ENCODE results near the gene PELI1. TPM values are rescaled to one million over a fixed set of nuclear protein-coding genes. Genes with fewer than 3 reads are reported as not detected.
"Not testable (repeated sequence)": the region's sequence is repeated elsewhere in the genome, so short reads cannot be mapped to it uniquely, and the experiment has no call there.

The PELI1 gene
- total RNA-seq, 1 experiment from 2014 or later: 26.2 TPM

DNA sequence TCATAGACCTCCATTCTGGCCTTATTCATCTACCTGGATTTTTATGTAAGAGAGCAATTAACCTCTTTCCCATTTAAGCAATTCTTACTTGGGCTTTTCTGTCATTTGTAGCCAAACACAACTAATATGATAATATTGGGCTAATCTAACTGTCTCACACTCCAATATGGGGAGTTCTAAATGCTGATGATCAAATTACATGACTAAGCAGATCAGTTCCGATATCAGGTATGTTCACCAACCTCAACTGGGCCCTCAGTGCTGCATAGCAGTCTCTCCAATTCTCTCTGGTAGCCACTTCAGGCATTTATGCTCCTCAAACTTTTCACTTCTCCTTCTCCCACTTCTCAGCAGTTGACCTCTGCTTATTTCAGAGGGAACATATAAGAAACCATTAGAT, 64.0 kb downstream of the PELI1 start:
- no peak overlapping the region for H3K27ac Mint-ChIP-seq (ENCODE audit: unreplicated experiment)
- no peaks in the 10 kb centered on the region for H3K27me3 Mint-ChIP-seq (ENCODE audit: unreplicated experiment)
- CTCF ChIA-PET: no interaction called here

DNA sequence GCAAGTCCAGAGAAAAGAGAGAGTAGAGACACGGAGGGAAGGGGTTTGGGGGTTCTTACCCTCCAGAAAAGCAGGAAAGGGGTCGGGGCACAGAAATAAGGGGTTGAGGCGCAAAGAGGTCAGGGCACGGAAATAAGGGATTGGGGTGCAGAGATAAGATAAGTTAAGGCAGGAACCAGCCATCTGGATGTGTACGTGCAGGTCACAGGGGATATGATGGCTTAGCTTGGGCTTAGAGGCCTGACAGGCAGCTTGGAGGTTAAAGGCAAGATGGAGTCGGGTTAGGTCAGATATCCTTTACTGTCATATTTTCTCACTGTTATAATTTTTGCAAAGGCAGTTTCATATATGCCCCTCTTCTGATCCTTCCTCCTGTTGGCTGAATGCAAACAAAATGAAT, 64.5 kb downstream of the PELI1 start:
- DNase-seq; H3K9me3 Mint-ChIP-seq (ENCODE audit: low read depth, unreplicated experiment); H3K4me3 Mint-ChIP-seq (ENCODE audit: low read depth, unreplicated experiment); BruUV-seq (replicated peaks); CTCF ChIA-PET; H3K4me1 Mint-ChIP-seq (ENCODE audit: low read depth, unreplicated experiment); H3K36me3 Mint-ChIP-seq (ENCODE audit: insufficient read depth, unreplicated experiment); H3K27me3 Mint-ChIP-seq (ENCODE audit: unreplicated experiment); H3K27ac Mint-ChIP-seq (ENCODE audit: unreplicated experiment); intact Hi-C loops (cut with micrococcal nuclease; ENCODE audit: unreplicated experiment): not testable (repeated sequence)

More for the DNA sequence above, 64.0 kb downstream of the PELI1 start:
- DNase-seq: no peak
- TF ChIP-seq, protein P1, sequence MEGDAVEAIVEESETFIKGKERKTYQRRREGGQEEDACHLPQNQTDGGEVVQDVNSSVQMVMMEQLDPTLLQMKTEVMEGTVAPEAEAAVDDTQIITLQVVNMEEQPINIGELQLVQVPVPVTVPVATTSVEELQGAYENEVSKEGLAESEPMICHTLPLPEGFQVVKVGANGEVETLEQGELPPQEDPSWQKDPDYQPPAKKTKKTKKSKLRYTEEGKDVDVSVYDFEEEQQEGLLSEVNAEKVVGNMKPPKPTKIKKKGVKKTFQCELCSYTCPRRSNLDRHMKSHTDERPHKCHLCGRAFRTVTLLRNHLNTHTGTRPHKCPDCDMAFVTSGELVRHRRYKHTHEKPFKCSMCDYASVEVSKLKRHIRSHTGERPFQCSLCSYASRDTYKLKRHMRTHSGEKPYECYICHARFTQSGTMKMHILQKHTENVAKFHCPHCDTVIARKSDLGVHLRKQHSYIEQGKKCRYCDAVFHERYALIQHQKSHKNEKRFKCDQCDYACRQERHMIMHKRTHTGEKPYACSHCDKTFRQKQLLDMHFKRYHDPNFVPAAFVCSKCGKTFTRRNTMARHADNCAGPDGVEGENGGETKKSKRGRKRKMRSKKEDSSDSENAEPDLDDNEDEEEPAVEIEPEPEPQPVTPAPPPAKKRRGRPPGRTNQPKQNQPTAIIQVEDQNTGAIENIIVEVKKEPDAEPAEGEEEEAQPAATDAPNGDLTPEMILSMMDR (IDR thresholded peaks at IDR 0.05; ENCODE audit: unreplicated experiment): no peak
- Mint-ChIP-seq H3K4me1 (ENCODE audit: low read depth, unreplicated experiment) (no peaks in the 10 kb centered on the region), H3K4me3 (ENCODE audit: low read depth, unreplicated experiment) (no peak overlapping the region), H3K36me3 (ENCODE audit: insufficient read depth, unreplicated experiment) (no peaks in the 10 kb centered on the region), H3K9me3 (ENCODE audit: low read depth, unreplicated experiment) (no peaks in the 10 kb centered on the region)
- BruUV-seq (replicated peaks): no TSS peak
- intact Hi-C loops (cut with micrococcal nuclease; ENCODE audit: unreplicated experiment): no loop called here

DNA sequence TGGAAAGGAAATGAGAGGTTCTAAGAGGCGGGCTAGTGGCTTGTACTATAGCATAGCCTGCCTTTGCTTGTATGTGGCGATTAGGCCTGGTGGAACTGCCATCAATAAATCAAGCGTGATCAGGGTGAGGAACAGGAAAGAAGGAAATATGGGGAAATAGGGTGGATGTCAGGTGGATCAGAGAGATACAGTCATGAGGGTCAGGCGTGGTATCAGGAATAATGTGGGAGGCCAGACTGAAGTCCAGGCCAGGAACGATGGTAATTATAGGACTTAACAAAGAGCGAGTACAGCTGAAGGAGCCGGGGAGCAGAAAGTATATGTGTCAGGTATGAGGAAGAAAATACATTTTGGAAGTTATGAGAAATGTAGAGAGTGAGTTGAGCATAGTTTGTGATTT, 67.4 kb downstream of the PELI1 start:
- H3K4me1 Mint-ChIP-seq (ENCODE audit: low read depth, unreplicated experiment); intact Hi-C loops (cut with micrococcal nuclease; ENCODE audit: unreplicated experiment); H3K9me3 Mint-ChIP-seq (ENCODE audit: low read depth, unreplicated experiment); CTCF ChIA-PET; H3K27ac Mint-ChIP-seq (ENCODE audit: unreplicated experiment); H3K4me3 Mint-ChIP-seq (ENCODE audit: low read depth, unreplicated experiment); H3K27me3 Mint-ChIP-seq (ENCODE audit: unreplicated experiment); DNase-seq; BruUV-seq (replicated peaks); H3K36me3 Mint-ChIP-seq (ENCODE audit: insufficient read depth, unreplicated experiment): not testable (repeated sequence)

DNA sequence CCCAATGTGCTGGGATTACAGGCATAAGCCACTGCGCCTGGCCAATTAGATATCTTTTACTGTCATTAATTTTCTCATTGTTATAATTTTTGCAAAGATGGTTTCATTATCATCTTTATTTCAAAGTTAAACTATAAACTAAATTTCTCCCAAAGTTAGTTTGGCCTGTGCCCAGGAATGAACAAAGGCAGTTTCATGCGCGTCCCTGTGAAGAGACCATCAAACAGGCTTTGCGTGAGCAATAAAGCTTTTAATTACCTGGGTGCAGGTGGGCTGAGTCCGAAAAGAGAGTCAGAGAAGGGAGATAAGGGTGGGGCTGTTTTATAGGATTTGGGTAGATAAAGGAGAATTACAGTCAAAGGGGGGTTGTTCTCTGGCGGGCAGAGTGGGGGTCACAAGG, 69.6 kb downstream of the PELI1 start:
- BruUV-seq (replicated peaks); H3K4me3 Mint-ChIP-seq (ENCODE audit: low read depth, unreplicated experiment); H3K36me3 Mint-ChIP-seq (ENCODE audit: insufficient read depth, unreplicated experiment); intact Hi-C loops (cut with micrococcal nuclease; ENCODE audit: unreplicated experiment); H3K27me3 Mint-ChIP-seq (ENCODE audit: unreplicated experiment); H3K27ac Mint-ChIP-seq (ENCODE audit: unreplicated experiment); H3K9me3 Mint-ChIP-seq (ENCODE audit: low read depth, unreplicated experiment); CTCF ChIA-PET; DNase-seq; H3K4me1 Mint-ChIP-seq (ENCODE audit: low read depth, unreplicated experiment): not testable (repeated sequence)

DNA sequence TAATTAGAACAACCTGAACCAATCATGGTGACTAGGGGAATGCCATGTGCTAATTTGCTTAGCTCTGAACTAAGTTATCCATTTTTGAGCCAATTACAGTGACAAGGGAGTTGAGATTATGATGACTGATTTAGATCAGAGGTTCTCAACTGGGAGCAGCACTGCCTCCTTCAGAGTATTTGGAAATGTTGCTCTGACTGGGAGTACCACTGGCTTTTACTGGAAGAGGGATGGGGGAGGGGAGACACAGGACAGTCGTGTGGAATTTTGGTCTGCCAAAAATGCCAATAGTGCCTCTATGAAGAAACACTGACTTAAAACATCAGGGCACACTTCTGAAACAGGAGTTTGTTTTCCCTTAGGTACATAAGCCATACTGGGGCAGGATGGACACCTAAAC, 76.9 kb downstream of the PELI1 start:
- CTCF ChIA-PET: no interaction called here
- H3K27ac Mint-ChIP-seq (ENCODE audit: unreplicated experiment): no peak overlapping the region
- TF ChIP-seq, protein P1 (IDR thresholded peaks at IDR 0.05; ENCODE audit: unreplicated experiment): no peak
- no peak for DNase-seq
- no peak overlapping the region for H3K4me3 Mint-ChIP-seq (ENCODE audit: low read depth, unreplicated experiment)
- peaks cover 18% of the 10 kb centered on the region for H3K4me1 Mint-ChIP-seq (ENCODE audit: low read depth, unreplicated experiment)
- no TSS peak for BruUV-seq (replicated peaks)
- intact Hi-C loops (cut with micrococcal nuclease; ENCODE audit: unreplicated experiment): no loop called here
- H3K36me3 Mint-ChIP-seq (ENCODE audit: insufficient read depth, unreplicated experiment): no peaks in the 10 kb centered on the region
- no peaks in the 10 kb centered on the region for H3K27me3 Mint-ChIP-seq (ENCODE audit: unreplicated experiment)
- H3K9me3 Mint-ChIP-seq (ENCODE audit: low read depth, unreplicated experiment): no peaks in the 10 kb centered on the region

DNA sequence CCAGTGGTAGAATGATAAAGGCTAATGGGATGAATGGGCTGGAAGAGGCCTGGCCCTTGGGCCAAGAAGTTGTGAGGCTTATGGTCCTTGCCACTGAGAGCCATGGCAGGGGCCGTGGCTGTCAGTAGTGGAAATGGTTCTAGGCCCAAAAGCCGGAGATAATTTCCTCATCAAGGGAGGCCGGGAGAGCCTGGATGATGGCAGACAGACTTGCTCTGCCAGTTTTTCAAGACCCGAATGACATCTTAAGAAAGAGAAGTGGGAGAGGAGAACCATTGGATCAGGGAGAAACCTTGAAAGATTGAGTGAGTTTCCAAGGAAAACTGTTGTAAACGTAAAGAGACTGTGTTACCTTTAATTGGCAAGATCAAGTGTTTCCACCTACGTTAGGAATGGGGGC, 78.7 kb downstream of the PELI1 start:
- intact Hi-C loops (cut with micrococcal nuclease; ENCODE audit: unreplicated experiment): no loop called here
- no peak overlapping the region for H3K27ac Mint-ChIP-seq (ENCODE audit: unreplicated experiment)
- TF ChIP-seq, protein P1 (IDR thresholded peaks at IDR 0.05; ENCODE audit: unreplicated experiment): no peak
- no peaks in the 10 kb centered on the region for H3K27me3 Mint-ChIP-seq (ENCODE audit: unreplicated experiment)
- peaks cover 18% of the 10 kb centered on the region for H3K4me1 Mint-ChIP-seq (ENCODE audit: low read depth, unreplicated experiment)
- no peak for DNase-seq
- no peak overlapping the region for H3K4me3 Mint-ChIP-seq (ENCODE audit: low read depth, unreplicated experiment)
- CTCF ChIA-PET: interaction anchor here (0.6 kb wide), 1 partner anchor 1094 kb away, joined by 3 read pairs; no protein-coding TSS in a partner anchor
- BruUV-seq (replicated peaks): no TSS peak
- no peaks in the 10 kb centered on the region for H3K36me3 Mint-ChIP-seq (ENCODE audit: insufficient read depth, unreplicated experiment)
- no peaks in the 10 kb centered on the region for H3K9me3 Mint-ChIP-seq (ENCODE audit: low read depth, unreplicated experiment)
